Measurements from ENCODE around the gene DLG2.

DLG2 gene

DNA sequence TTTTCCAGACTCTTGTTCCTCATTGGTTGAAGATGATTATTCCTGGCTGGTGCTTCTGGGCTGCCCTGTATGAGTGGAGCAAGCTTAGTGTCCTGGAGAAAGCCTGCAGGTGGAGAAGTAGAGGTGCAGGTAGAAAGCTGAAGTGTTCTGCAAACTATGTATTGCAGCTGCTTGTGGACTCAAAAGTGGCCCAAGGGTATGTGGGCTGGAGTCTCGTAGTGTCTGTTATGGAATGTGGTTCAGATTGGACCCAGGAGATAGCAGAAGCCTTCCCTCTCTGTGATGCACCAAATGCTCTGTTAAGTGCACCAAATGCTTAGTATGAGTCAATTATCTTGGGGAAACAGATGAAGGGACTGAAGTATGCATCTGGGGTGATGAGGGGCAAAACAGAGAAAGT, 2218.2 kb downstream of the DLG2 start:
- Histone ChIP-seq H3K4me2 (ENCODE audit: low read length) (no peak overlapping the region), H3F3A (ENCODE audit: insufficient read depth, low read length) (no peaks in the 10 kb centered on the region), H4K20me1 (ENCODE audit: insufficient read depth, low read length) (no peaks in the 10 kb centered on the region), H3K9ac (ENCODE audit: low read length) (no peak overlapping the region), H3K27me3 (ENCODE audit: insufficient read depth, low read length) (no peaks in the 10 kb centered on the region), H3K27ac (ENCODE audit: low read depth, low read length, poor library complexity, severe bottlenecking) (no peak overlapping the region), H2AFZ (ENCODE audit: low read length) (no peak overlapping the region), H3K36me3 (ENCODE audit: insufficient read depth, low read length) (no peaks in the 10 kb centered on the region), H3K9me3 (ENCODE audit: low read length) (no peaks in the 10 kb centered on the region), H3K4me3 (ENCODE audit: low read depth, low read length, poor library complexity, severe bottlenecking) (no peak overlapping the region), H3K79me2 (ENCODE audit: insufficient read depth, low read length) (no peaks in the 10 kb centered on the region), H3K4me1 (ENCODE audit: insufficient read depth, low read length, severe bottlenecking) (no peaks in the 10 kb centered on the region), H3K9me2 (ENCODE audit: low read depth, low read length) (no peaks in the 10 kb centered on the region)
- no peak for TF ChIP-seq EZH2 (IDR thresholded peaks at IDR 0.05; ENCODE audit: borderline replicate concordance, low read length)
- TF ChIP-seq, protein P1, sequence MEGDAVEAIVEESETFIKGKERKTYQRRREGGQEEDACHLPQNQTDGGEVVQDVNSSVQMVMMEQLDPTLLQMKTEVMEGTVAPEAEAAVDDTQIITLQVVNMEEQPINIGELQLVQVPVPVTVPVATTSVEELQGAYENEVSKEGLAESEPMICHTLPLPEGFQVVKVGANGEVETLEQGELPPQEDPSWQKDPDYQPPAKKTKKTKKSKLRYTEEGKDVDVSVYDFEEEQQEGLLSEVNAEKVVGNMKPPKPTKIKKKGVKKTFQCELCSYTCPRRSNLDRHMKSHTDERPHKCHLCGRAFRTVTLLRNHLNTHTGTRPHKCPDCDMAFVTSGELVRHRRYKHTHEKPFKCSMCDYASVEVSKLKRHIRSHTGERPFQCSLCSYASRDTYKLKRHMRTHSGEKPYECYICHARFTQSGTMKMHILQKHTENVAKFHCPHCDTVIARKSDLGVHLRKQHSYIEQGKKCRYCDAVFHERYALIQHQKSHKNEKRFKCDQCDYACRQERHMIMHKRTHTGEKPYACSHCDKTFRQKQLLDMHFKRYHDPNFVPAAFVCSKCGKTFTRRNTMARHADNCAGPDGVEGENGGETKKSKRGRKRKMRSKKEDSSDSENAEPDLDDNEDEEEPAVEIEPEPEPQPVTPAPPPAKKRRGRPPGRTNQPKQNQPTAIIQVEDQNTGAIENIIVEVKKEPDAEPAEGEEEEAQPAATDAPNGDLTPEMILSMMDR (IDR thresholded peaks at IDR 0.05; ENCODE audit: low read length), result no peak

Data from OCI-LY1 (cell line).